Esophagus (tissue), 2 donors: ENCODE data around the gene LRIT3. TPM values are rescaled to one million over a fixed set of nuclear protein-coding genes. Genes with fewer than 3 reads are reported as not detected.
"Not testable (repeated sequence)": the region's sequence is repeated elsewhere in the genome, so short reads cannot be mapped to it uniquely, and the experiment has no call there.

Experiments
- H3K27ac ChIP-seq, 2 donors: one replicate each; pipeline ENCODE4 v1.5.1; 2013; ENCODE audit warnings: low read depth in 2 of 2, mild to moderate bottlenecking in 2 of 2, inconsistent platforms in 1 of 2, low read length in 1 of 2, moderate library complexity in 1 of 2
- H3K27me3 ChIP-seq, 2 donors: one replicate each; pipeline ENCODE4 v1.6.1; 2013; ENCODE audit warnings: low read length in 2 of 2, control low read depth in 1 of 2, mild to moderate bottlenecking in 1 of 2; ENCODE audit not compliant: insufficient read depth in 2 of 2, control insufficient read depth in 1 of 2
- H3K36me3 ChIP-seq, 2 donors: one replicate each; pipeline ENCODE4 v1.6.1; 2013; ENCODE audit warnings: low read length in 1 of 2; ENCODE audit not compliant: control insufficient read depth in 2 of 2, insufficient read depth in 2 of 2
- H3K4me1 ChIP-seq, 2 donors: one replicate each; pipeline ENCODE4 v1.6.1; 2013; ENCODE audit warnings: low read length in 1 of 2; ENCODE audit not compliant: control insufficient read depth in 2 of 2, insufficient read depth in 2 of 2
- H3K4me3 ChIP-seq, 2 donors: one replicate each; pipeline ENCODE4 v1.5.1; 2013; ENCODE audit warnings: low read length in 2 of 2, mild to moderate bottlenecking in 2 of 2, low read depth in 1 of 2, moderate library complexity in 1 of 2
- H3K9me3 ChIP-seq, 2 donors: one replicate each; pipeline ENCODE4 v1.6.1; 2013; ENCODE audit warnings: mild to moderate bottlenecking in 2 of 2, low read depth in 1 of 2, low read length in 1 of 2, moderate library complexity in 1 of 2; ENCODE audit not compliant: control insufficient read depth in 2 of 2, insufficient read depth in 1 of 2
- WGBS, 2 donors: extraction: QIAGEN DNeasy Blood & Tissue Kit; methylation state at CpG; one replicate each; pipeline ENCODE4 v1.1.7; 2013; 5-methylcytosine and 5-hydroxymethylcytosine counted together
- polyA plus RNA-seq, 2 donors: library from polyadenylated mRNA; stranded (reverse); fragments of 200-250 nt; gene quantifications; one replicate each; pipeline ENCODE4 v1.2.3, GENCODE V29; 2013
- donor health status: healthy with polysubstance abuse.
- donor health status: Bipolar disorder and iron deficiency.

Gene LRIT3
- polyA plus RNA-seq, 2 donors = 0.11 to 0.24 TPM

DNA sequence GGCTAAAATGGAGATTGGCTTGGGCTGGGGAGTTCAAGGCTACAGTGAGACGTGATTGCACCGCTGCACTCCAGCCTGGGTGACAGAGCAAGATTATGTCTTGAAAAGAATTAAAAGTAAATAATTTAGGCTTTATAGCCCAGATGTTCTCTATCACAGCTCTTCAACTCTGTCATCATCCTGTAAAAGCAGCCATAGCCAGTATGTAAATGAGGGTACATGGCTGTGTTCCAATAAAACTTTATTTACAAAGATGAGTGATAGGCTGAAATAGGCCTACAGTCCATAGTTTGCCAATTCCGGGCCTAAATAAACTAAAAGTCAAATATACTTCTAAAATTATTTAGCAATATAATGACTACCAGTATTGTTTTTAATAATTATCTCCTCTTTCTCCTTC is 10.9 kb upstream of the LRIT3 start:
- Histone ChIP-seq H3K9me3 (no peaks in the 10 kb centered on the region), H3K4me3 (no peak overlapping the region), H3K4me1 (no peaks in the 10 kb centered on the region), H3K27ac (no peak overlapping the region), H3K36me3 (peaks cover 0 to 2% of the 10 kb centered on the region in 2 donors), H3K27me3 (no peaks in the 10 kb centered on the region)
- 79 to 81% methylated on average over 3 of the region's 3 CpGs for WGBS, 2 donors

- no peaks in the 10 kb centered on the region for H3K36me3 ChIP-seq
- WGBS, 2 donors = 47 to 58% methylated on average over 6 of the region's 6 CpGs
- no peaks in the 10 kb centered on the region for H3K4me1 ChIP-seq
- H3K4me3 ChIP-seq = no peak overlapping the region
- no peaks in the 10 kb centered on the region for H3K9me3 ChIP-seq
- no peak overlapping the region for H3K27ac ChIP-seq
- no peaks in the 10 kb centered on the region for H3K27me3 ChIP-seq
Observed at GRCh38 chr4:109846395-109847098, 1.4 kb upstream of the LRIT3 start.

DNA sequence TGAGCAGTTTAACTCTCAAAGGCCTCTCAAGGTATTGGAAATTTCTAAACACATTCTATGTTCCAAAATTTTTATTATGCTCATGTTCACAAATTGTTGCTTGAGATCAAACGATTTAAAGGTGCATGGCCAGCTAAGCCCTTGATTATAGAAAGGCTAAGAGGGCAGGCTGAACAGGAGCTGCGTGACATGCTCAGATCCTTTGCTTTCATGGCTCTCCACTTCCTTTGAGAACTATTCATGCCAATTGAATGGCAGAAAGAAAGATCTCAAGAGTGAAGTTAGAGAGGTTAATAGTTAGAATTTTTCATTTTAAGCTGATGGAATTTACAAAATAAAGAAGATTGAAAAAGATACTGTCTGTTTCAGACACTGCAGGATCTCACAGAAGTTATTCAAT is 594 bp downstream of the LRIT3 start:
- no peaks in the 10 kb centered on the region for H3K27me3 ChIP-seq
- no peak overlapping the region for H3K27ac ChIP-seq
- H3K9me3 ChIP-seq = no peaks in the 10 kb centered on the region
- WGBS, 2 donors = 67 to 68% methylated on average over 2 of the region's 2 CpGs
- no peaks in the 10 kb centered on the region for H3K4me1 ChIP-seq
- H3K4me3 ChIP-seq = no peak overlapping the region
- no peaks in the 10 kb centered on the region for H3K36me3 ChIP-seq

- Histone ChIP-seq H3K36me3 (no peaks in the 10 kb centered on the region), H3K4me3 (no peak overlapping the region), H3K9me3 (no peaks in the 10 kb centered on the region), H3K27me3 (no peaks in the 10 kb centered on the region), H3K4me1 (no peaks in the 10 kb centered on the region), H3K27ac (no peak overlapping the region)
- WGBS, 2 donors = 66 to 73% methylated on average over 5 of the region's 5 CpGs
Observed at GRCh38 chr4:109850601-109851000, 2.7 kb downstream of the LRIT3 start.

DNA sequence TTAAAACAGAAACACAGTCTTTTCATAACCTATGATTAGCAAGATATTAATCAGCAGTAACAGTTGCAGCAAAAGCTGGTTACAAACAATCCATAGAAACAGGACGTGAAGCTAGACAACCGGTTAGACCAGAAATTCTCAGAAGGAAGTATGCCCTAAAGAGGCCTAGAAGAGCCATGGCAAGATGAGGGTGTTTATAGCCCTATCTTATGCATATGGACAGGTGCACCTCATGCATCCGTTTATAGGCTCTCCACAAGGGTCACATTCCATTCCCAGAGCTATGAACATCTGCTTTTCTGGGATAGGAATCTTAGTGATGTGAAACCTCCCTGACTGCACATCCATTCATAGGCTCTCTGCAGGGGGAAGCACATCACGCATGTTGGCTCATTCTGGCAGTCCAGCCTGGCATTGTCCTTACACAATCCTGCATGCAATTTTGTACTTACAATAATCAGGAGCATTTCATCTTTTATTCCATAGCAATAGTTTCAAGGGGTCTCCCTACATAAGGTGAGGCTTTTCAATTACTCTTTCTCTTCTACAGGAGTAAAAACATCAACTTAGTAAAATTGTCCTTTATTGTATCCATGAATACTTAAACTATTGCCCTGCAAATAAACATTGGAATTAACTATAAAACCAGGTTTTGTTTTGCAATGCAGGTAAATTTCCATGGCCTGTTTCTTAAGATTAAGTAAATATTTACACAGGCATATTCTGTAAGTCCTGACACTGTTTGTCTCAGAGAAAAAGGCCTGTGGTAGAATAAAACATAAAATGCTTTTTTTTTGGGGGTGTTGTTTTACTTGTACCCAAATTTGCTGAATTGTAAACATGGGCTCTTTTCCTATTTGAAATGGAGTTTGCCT is 11.8 kb downstream of the LRIT3 start:
- H3K9me3 ChIP-seq, H3K4me3 ChIP-seq: not testable (repeated sequence)
- WGBS, 2 donors = 70 to 71% methylated on average over 4 of the region's 4 CpGs

DNA sequence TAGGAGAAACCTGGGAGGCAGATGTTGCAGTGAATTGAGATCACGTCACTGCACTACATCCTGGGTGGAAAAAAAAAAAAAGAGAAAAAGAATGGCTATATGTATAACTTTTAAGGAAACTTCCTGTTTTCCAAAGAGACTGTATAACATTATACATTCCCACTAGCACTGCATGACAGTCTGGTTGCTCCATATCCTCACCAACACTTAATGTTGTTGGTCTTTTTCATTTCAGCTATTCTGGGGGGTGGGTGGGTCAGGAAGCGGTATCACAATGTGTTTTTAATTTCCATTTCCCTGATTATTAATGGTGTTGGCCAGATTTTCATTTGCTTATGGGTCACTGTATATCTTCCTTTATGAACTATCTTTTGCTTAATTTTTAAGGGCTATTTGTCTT is 13.4 kb downstream of the LRIT3 start:
- Histone ChIP-seq H3K4me1 (no peaks in the 10 kb centered on the region), H3K4me3 (no peak overlapping the region), H3K36me3 (no peaks in the 10 kb centered on the region), H3K27ac (no peak overlapping the region), H3K9me3 (no peaks in the 10 kb centered on the region), H3K27me3 (no peaks in the 10 kb centered on the region)
- WGBS, 2 donors = 95 to 100% methylated on average over 2 of the region's 2 CpGs

More for the DNA sequence above, 11.8 kb downstream of the LRIT3 start:
- not testable (repeated sequence) for H3K4me1 ChIP-seq, H3K27me3 ChIP-seq, H3K27ac ChIP-seq, H3K36me3 ChIP-seq

DNA sequence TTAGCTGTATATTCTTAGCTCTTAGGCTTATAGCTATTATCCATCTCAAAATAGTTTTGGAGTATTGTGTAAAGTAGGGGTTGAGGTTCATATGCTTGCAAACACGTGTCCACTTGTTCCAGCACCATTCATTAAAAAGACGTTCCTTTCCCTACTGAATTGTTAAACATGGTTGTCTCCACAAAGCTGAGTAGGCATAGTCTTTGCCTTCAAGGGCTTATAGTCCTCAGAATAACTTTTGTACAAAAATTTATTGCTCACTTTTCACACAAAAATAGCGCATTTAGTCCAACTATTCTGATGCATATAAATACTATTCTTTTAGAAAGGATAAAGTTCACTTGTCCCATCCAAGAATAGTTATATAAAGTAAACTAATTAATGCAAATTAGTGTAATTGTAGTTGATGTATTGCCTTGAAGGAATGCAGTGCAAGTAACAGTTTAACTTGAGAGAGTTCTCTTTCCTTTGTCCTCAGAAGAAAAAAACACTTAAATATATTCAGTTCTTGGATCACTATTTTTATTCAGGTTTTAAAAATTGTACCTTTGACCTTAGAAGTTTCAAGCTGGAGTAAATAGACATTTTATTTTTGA is 14.1 kb downstream of the LRIT3 start:
- no peaks in the 10 kb centered on the region for H3K4me1 ChIP-seq
- 78 to 81% methylated on average over 3 of the region's 3 CpGs for WGBS, 2 donors
- no peaks in the 10 kb centered on the region for H3K27me3 ChIP-seq
- no peak overlapping the region for H3K4me3 ChIP-seq
- H3K9me3 ChIP-seq = no peaks in the 10 kb centered on the region
- no peaks in the 10 kb centered on the region for H3K36me3 ChIP-seq
- H3K27ac ChIP-seq = no peak overlapping the region

GRCh38 chr4:109864134-109864533 is 16.2 kb downstream of the LRIT3 start:
- H3K9me3 ChIP-seq = no peaks in the 10 kb centered on the region
- H3K36me3 ChIP-seq = no peaks in the 10 kb centered on the region

DNA sequence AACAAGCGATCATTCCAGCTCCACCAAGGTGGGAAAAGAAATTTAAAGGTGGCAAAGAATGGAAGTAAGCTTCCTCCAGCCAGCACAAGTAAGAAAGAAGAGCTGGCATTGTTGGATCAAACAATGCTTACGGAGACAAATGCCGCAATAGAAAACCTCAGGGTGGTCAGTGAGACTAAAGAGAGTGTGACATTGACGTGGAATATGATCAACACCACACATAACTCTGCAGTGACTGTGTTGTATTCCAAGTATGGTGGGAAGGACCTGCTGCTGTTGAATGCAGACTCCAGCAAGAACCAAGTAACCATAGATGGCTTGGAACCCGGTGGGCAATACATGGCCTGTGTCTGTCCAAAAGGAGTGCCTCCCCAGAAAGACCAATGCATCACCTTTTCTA is 22.2 kb downstream of the LRIT3 start:
- Histone ChIP-seq H3K4me3 (no peak overlapping the region), H3K27me3 (no peaks in the 10 kb centered on the region), H3K9me3 (peaks cover 0 to 3% of the 10 kb centered on the region in 2 donors), H3K4me1 (peaks cover 0 to 7% of the 10 kb centered on the region in 2 donors), H3K36me3 (no peaks in the 10 kb centered on the region), H3K27ac (no peak overlapping the region)
- 96% methylated on average over 5 of the region's 5 CpGs for WGBS, 2 donors

More at GRCh38 chr4:109864134-109864533, 16.2 kb downstream of the LRIT3 start:
- H3K27ac ChIP-seq = no peak overlapping the region
- no peaks in the 10 kb centered on the region for H3K27me3 ChIP-seq
- no peak overlapping the region for H3K4me3 ChIP-seq
- no peaks in the 10 kb centered on the region for H3K4me1 ChIP-seq
